HG03097 (cell line): Measurements from ENCODE around the gene FOSL1.

Experiments used
- ATAC-seq: cut with Tn5 transposase; IDR thresholded peaks from one replicate; pipeline ENCODE4 v1.9.1; 2021; ENCODE audit not compliant: unreplicated experiment, low FRiP score

The FOSL1 gene

DNA sequence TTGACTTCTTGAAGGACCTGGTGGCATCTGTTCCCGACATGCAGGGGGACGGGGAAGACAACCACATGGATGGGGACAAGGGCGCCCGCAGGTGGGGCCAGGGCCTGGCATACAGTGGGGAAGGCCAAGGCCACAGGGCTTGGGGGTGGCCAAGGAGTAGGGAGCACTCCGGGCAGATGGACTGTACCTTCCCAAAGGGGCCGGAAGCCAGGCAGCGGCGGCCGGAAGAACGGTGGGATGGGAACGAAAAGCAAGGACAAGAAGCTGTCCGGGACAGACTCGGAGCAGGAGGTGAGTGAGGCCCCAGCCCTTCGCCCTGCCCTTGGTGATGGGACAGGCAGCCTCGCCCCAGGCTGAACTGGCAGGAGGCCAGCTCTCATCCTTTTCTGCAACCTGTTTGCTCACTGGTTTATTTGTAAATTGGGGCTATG, 20.2 kb upstream of the FOSL1 start:
- ATAC-seq = no peak

DNA sequence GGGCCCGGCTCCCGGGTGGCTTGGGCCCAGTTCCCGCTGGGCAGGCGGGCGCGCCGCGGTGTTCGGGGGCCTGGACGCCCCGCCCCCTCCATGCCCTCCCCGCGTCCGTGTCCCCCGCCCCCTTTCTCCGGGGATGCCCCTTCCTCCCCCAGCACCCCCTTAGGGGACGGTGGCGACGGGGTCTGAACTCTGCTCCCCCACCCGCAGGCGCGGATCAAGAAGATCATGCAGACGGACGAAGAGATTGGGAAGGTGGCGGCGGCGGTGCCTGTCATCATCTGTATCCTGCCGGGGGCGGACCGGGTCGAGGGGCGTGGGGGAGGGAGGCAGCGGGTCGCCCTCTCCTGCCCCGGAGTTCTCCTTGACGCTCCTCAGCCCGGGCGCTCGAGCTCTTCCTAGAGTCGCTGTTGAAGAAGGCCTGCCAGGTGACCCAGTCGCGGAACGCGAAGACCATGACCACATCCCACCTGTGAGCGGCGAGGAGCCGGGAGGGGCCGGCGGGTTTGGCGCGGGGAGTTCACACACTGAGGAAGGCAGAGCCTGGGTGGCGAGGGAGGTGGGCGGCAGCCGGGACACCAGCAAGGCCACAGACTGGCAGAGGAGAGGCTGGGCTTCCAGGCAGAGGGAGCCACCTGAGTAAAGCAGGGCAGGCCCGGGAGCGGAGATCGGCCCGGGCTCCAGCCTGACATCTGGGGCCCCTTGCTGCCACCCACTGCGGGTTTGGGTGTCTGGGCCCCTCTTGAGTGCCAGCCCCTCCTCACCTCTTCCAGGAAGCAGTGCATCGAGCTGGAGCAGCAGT, 19.6 kb upstream of the FOSL1 start:
- peak; percentile 20 for ATAC-seq

DNA sequence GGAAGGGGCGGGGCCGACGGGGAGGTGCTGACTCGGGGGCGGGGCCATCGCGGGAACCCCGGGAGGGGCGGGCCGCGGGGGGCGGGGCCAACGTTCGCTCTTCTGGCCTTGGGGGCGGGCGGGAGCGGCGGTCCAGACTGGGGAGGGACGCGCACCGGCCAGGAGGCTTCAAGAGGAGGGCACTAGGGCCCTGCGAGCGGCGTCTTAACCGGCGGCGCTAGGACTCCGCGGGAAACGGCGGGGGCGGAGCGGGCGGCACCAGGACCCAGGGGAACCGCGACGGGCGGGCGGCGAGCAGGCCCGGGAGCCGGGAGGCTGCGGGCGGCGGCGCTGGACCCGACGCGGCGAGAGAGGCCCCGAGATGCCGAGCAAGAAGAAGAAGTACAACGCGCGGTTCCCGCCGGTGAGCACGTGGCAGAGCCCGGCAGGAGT, 19.0 kb upstream of the FOSL1 start, which contains the start of gene DRAP1:
DRAP1 (plus strand) TSS at position 286 of the 432 bp plus-strand sequence; CDS start at position 362, 76 bp downstream.
- peak; percentile 84 for ATAC-seq

DNA sequence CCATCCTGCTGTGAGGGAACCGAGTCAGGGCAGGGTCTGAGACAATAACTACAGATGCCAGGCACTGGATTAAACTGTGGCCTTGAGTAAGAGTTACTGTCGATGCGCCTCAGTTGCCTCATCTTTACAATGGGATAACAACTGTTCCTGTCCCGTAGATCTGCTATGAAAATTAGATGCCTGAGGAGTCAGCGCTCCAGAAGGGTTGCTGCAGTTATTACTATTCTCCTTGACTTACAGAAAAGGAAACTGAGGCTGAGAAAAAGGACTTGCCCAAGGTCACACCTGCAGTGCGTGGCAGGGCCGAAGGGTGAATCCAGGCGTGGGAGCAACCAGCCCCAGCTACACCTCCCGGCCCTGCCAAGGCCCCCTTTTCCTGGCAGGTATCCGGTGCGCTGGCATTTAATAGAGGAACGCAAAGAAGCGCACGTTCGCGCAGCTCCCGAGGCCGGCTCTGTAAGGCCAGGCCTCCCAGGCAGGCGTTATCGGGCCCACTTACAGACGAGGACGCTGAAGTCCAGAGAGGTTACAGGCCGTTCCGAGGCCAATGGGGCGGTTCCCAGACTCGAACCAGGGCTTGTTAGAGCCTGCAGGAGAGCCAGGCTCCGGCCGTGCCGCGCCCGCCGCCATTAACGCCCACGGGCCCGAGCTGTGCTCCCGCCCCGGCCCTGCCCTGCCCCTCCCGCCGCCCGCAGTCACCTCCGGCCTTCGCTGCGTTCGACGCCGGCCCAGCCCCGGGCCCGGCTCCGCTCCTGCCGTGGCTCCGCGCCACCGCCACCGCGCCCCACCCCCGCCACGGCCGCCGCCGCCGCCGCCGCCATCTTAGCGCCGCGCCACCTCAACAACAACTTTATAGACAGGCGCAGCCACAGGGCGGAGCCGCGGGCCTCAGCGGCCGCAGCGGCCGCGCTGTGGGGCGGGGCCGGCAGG, 18.3 kb upstream of the FOSL1 start, which contains the start of gene C11orf68:
C11orf68 (minus strand) TSS at position 852 of the 930 bp plus-strand sequence; CDS start at position 821, 31 bp downstream.
- ATAC-seq = peak; percentile 47

DNA sequence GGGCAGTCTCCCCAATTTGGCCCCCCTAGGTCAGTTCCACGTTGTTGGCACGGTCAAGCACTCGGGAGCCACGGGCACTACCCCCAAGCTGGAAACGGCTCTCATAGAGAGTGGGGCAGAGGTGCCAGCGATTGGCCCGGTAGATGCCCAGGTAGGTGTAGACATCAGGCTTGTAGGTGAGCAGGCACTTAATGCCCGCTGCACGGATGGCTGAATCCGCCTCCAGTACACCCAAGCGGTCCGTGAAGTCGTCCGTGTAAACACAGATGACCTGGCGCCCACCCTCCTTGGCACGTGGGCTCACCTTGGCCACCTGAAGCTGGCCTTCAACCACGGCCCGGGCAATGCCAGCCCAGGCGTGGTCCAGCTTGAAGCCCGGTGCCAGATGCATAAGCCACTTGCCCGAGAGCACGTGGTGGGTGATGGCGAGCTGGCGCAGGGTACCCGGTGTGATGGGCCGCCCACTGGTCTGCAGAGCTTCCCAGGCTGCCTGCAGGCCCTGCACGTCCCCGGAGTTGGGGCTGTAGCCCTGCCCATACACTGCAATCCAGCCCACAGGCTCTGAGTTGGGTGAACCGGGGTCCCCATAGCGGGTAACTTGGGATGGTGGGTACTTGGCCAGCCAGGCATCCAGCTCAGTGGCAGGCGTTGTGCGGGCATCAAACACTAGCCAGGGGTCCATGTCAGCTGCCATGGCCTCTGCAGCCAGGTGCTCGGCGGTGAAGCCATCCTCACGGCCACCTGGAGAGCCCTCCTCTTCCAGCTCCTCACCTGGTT, 17.4 kb upstream of the FOSL1 start:
- ATAC-seq = no peak

DNA sequence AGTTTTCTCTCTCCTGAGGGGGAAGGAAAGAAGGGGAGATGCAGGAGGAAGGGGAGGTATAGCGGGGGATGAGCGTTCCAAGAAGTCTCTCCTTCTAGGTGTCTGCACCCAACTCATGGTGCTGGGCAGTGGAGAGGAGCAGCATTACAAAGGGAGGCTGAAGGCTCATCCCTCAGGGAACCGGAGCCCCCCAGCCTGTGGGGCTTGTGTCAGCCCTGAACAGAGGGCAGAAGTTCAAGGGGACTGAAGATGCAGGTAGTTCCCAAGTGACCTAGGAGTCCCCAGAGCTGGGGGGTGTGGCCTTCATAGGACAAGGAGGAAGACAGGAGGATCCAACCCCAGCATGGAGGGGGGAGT, 16.9 kb upstream of the FOSL1 start:
- no peak for ATAC-seq

DNA sequence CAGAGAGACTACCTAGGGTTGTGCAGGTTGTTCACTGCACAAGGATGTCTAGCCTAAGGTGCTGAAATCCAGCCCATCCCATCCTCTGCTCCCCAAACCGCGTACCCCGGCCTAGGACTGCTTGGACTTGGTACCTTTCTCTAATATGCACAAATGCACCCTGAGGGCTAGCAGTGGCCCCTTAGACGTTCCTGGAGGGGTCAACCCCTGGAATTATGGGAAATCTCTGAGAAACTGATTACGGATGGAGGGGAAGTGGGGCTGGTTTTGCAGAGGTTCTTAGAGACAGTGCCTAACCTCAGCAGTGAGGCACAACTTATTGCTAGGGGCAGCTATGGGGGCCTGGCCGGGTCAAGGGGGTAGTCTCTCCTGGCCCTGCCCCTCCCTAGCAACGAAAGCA, 16.2 kb upstream of the FOSL1 start:
- ATAC-seq = no peak

DNA sequence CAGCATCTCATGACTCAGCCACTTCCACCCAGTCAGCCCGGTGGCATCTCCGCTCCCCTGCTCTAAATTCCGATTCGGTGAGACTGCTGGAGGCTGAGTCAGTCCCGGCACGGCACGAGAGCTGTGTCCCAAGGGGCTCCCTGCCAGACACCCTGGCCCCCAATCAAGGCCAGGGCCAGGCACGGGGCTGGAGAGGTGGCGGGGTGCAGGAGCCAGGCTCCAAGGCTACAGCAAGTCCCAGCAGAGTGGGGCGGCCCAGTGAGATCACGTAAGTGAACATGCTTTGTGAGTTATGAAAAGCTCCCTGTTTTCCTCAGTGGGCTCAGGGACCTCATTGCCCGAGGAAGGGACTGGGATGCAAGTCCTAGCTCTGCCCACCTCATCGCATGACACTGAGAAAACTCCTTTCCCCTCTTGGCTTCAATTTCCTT, 15.6 kb upstream of the FOSL1 start:
- no peak for ATAC-seq

DNA sequence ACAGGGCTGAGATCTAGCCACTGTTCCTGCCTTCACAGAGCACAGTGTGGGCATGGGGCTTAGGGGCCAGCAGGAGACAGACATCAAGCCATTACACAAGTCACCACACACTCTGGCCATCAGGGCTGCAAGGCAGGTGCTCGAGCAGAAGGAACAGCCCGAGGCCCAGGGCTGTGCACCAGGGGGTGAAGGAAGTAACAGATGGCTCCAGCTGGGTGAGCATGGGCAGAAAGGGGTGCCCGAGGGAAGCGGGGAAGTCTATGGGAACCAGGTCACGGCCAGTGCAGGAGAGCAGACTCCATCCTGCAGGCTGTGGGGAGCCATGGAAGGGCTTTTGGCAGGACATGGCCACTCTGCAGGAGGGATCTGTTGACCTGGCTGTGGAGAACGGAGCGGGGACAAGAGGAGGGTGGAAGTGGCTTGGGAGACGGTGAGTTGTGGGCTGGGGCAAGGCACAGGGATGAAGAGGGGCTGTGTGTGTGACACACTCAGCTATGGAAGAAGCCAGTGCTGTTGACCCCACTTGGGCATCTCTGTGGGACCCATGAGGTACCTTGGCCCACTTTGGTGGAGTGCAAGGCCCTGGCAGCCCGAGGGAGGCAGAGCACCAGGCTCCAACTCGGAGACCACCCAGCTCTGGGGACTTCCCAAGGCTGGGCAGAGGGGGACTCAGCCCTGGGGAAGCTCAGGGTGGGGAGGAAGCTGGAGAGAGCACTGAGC, 15.1 kb upstream of the FOSL1 start:
- no peak for ATAC-seq

DNA sequence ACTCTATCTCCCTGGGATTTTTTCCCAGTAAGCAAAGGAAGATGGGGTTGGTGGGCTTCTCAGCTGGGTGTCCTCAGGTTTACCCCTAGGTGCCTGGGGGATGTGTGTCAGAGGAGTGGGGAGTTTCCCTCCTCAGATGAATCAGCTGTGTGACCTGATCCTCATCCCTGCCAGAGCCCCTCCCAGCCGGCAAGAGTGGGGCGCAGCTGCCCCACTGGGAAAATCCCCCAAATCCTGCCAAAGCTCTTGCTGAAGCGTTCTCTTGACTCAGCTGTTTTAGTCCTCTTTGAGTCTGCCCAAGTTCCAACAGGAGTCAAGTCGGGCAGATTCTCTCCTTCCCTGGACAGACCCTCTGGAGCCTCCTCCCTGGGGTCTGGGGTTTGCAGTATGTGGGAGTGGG, 12.7 kb upstream of the FOSL1 start:
- ATAC-seq = no peak

DNA sequence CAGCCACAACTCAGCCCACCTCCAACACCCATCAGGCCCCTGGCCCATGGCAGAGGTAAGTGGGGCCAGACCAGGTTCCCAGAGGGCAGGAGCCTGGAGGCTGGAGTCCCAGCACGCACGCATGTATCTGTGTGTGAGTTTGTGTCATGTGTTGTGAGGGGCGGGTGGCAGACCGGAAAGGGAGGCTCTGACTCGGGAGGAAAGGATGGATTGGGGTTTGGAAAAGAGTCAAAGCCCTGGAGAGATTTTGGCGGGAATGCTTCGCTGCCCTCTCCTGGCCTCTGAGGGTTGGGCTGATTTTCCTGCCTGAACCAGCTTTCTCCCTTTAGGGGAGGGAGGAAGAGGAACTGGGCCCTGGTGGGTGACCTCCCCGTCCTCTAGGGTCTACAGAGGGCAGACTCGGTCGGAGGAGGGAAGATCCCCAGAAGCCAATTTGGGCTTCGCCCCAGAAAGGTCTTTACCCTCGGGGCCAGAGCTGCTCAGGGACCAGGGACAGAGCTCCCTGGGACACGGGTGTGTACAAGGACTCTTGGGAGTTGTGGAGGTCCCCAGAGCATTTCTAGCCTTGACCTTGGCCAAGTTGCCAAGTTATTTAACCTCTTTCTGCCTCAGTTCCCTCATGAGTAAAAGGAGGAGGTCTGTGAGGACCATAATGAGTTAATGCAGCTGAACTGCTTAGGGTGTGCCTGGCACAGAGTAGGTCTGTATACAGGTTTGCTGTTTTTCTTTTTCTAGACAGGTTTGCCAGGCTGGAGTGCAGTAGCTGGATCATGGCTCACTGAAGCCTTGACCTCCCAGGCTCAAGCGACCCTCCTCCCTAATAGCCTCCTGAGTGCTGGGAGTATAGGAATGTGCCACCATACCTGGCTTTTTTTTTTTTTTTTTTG, 11.7 kb upstream of the FOSL1 start:
- no peak for ATAC-seq

DNA sequence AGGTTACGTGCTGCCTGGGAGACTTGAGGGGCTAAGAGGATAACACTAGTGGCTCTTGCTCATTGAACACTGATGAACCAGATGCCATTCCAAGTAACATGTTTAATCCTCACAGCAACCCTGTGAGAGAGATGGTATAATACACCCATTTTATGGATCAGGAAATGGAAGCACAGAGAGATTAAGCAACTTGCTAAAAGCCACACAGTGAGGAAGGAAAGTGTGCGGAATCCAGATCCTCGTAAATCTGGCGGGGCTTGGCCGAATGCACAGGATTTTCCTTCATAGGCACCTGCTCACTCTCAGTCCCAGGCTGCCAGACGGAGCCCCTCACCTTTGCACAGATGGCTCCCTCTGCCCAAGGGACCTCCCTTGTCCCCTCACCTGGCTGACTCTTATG, 7.7 kb upstream of the FOSL1 start:
- ATAC-seq = no peak

DNA sequence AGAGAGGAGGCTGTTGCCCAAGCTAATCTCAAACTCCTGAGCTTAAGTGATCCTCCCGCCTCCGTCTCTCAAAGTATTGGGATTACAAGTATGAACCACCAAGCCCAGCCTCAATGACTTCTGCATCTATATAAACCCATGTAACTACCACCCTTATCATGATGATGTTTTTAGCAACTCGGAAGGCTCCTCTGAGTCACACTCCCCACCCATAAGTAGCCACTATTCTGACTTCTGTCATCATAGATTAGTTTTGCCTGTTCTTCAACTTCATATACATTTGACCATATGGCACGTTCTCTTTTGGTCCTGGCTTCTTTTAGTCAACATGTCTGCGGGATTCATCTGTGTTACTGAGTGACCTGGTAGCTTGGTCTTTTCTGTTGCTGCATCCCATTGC, 6.4 kb upstream of the FOSL1 start:
- no peak for ATAC-seq

DNA sequence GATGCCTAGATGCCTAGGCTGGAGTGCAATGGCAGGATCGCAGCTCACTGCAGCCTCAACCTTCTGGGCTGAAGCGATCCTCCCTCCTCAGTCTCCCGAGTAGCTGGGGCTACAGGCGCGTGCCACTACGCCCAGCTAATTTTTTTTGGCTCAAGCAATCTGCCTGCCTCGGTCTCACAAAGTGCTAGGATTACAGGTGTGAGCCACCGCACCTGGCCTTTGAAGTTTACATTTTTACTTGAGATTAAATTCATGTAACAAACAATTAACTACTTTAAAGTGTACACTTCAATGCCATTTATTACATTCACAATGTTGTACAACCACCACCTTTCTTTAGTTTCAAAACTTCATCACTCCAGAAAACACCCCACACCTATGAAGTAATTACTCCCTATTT, 3.5 kb upstream of the FOSL1 start:
- no peak for ATAC-seq

DNA sequence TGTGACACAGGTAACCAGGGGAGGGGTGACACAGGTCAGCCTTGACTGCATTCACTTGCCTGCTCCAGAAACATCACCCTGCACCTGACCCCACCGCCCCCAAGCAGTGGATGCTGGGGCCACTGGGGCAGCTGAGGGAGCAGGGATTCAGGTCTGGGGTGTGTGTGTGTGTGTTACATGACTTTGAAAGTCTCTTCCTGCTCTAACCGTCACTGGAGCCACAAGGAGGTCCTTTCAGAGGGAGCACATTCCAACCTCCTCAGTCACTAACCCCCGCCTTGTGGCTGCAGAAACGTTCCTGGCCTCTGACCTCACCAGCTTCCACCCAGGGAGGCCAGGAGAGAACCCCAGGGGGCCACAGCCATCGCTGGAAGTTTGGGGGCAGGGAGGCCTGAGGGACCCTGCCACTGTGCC, 2.9 kb upstream of the FOSL1 start:
- ATAC-seq = no peak

DNA sequence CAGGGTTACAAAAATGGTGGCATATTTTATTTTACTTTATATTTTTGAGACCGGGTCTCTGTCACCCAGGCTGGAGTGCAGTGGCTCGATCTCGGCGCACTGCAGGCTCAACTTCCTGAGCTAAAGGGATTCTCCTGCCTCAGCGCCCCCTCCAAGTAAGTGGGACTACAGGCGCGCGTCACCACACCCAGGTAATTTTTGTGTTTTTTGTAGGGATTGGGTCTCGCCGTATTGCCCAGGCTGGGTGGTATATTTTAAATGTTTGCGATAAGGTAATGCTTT, 652 bp upstream of the FOSL1 start:
- ATAC-seq = no peak

DNA sequence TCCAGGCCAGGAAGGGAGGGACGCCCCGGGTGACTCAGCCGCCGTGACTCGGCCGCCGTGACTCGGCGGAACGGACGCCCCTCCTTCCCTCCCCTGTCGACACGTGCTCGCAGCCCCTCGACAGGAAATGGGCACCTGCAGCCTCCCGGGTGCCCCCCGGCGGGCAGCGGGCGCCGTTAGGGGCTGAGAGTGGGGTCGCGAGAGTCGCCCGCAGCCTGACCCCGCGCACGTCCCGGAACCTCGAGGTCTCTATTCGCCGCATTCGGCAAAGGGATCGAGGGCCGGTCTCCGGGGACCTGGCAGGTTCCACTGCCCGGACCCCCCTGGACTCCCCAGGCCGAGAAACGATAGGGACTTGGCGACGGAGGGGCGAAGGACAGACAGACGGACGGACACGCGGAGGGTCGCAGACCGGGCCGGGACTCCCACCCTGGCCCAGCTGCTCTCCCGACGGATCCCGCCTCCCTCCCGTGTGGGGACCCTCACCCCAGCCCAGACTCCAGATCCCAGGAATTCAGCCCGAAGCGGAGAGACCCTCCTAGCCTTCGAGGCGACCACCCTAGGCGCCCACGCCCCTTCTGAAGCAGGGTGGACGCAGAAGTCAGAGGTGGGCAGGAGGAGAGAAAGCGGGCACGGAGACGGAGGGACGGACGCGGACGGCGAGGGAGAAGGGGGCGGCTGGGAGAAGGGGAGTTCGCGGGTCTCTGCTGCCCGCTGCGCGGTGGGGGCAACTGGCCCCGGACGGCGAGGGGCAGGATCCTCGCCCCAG, 648 bp downstream of the FOSL1 start:
- no peak for ATAC-seq

DNA sequence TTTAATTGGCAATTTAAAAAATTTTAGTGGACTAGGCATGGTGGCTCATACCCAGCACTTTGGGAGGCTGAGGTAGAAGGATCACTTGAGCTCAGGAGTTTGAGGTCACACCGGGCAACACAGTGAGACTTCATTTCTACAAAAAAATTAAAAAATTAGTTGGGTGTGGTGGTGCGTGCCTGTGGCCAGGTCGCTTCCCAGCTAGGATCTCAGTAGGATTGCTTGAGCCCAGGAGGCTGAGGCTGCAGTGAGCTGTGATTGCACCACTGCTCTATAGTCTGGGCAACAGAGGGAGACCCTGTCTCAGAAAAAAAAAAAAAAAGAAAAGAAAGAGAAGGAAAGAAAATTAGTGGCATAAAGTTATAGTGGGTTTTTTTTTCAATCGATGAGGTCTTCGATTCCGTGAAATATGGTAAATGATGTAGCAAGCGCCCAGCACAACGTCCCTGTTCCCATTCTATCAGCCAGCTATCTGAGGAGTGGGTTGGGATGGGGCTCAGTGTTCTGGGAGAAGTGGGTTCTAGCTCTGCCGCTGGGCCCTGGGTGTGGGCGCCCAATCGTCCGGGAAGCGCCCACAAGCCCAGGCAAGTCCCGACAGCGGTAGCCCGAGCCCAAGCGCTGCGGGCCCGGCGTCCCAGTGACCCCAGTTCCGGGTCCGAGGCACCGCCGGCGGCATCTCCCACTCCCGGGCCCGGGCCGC, 1.4 kb downstream of the FOSL1 start:
- no peak for ATAC-seq
